ENCODE measurements around the gene USP2. TPM values are rescaled to one million over a fixed set of nuclear protein-coding genes. Genes with fewer than 3 reads are reported as not detected.

Gene USP2
- total RNA-seq, 1 experiment from 2014 or later, result 3.1 TPM

- no peaks in the 10 kb centered on the region for H3K9me3 ChIP-seq (ENCODE audit: control insufficient read depth, insufficient read depth, low read depth, low read length)
- no peaks in the 10 kb centered on the region for H3K36me3 ChIP-seq (ENCODE audit: control insufficient read depth, insufficient read depth, low read length)
- no peak for DNase-seq (ENCODE audit: low read depth, low spot score)
- H3K4me3 ChIP-seq (ENCODE audit: low read depth in 2 of 2, low read length in 2 of 2), result no peak overlapping the region
- no peak overlapping the region for H3K27ac ChIP-seq (ENCODE audit: low read length)
- no peaks in the 10 kb centered on the region for H3K4me1 ChIP-seq (ENCODE audit: control insufficient read depth, insufficient read depth, low read length)
- ChIA-PET CTCF (interaction anchor here (0.6 to 0.7 kb wide), 2 partner anchors 17 to 639 kb away, joined by 3 to 5 read pairs; no protein-coding TSS in a partner anchor), POLR2A (no interaction called here)
- TF ChIP-seq REST (IDR thresholded peaks at IDR 0.05; ENCODE audit: insufficient read depth in 1 of 2, low read depth in 2 of 2, low read length in 1 of 2) (no peak), CTCF (IDR thresholded peaks at IDR 0.05) (peak; percentile 71)
- intact Hi-C loops (cut with micrococcal nuclease; ENCODE audit: unreplicated experiment), result no loop called here
- H3K27me3 ChIP-seq (ENCODE audit: control insufficient read depth, insufficient read depth, low read length), result no peaks in the 10 kb centered on the region
- in situ Hi-C loops (cut with HindIII; ENCODE audit: low pct_unique_long_range_greater_than_20kb, low sequenced_read_pairs), result no loop called here
- BruUV-seq (replicated peaks), result no TSS peak
- ATAC-seq, result 0 out of 2 replicates have a peak, but pooled peaks have one; percentile 63
Observed at GRCh38 chr11:119389611-119390254, 8.2 kb upstream of the USP2 start.

GRCh38 chr11:119388103-119388502 is 6.6 kb upstream of the USP2 start:
- Histone ChIP-seq H3K27ac (ENCODE audit: low read length) (no peak overlapping the region), H3K27me3 (ENCODE audit: control insufficient read depth, insufficient read depth, low read length) (no peaks in the 10 kb centered on the region), H3K4me1 (ENCODE audit: control insufficient read depth, insufficient read depth, low read length) (no peaks in the 10 kb centered on the region), H3K36me3 (ENCODE audit: control insufficient read depth, insufficient read depth, low read length) (no peaks in the 10 kb centered on the region), H3K4me3 (ENCODE audit: low read depth in 2 of 2, low read length in 2 of 2) (no peak overlapping the region), H3K9me3 (ENCODE audit: control insufficient read depth, insufficient read depth, low read depth, low read length) (no peaks in the 10 kb centered on the region)
- intact Hi-C loops (cut with micrococcal nuclease; ENCODE audit: unreplicated experiment), result no loop called here
- TF ChIP-seq SIN3A (IDR thresholded peaks at IDR 0.05; ENCODE audit: borderline replicate concordance, insufficient read depth, low read depth, low read length) (no peak), REST (IDR thresholded peaks at IDR 0.05; ENCODE audit: insufficient read depth in 1 of 2, low read depth in 2 of 2, low read length in 1 of 2) (no peak), CTCF (IDR thresholded peaks at IDR 0.05) (no peak), POLR2AphosphoS5 (IDR thresholded peaks at IDR 0.05; ENCODE audit: low read depth, low read length) (no peak), TCF7L2 (IDR thresholded peaks at IDR 0.05; ENCODE audit: low read depth, low read length) (no peak)
- no TSS peak for BruUV-seq (replicated peaks)
- ATAC-seq (no peak), DNase-seq (ENCODE audit: low read depth, low spot score) (no peak)
- CTCF ChIA-PET, result interaction anchor here (0.6 kb wide), 1 partner anchor 14 kb away, joined by 4 read pairs; no protein-coding TSS in a partner anchor
- in situ Hi-C loops (cut with HindIII; ENCODE audit: low pct_unique_long_range_greater_than_20kb, low sequenced_read_pairs), result no loop called here
- POLR2A ChIA-PET, result no interaction called here

Data from Panc1 (cell line).